ENCODE data around the gene CHST3. TPM values are rescaled to one million over a fixed set of nuclear protein-coding genes. Genes with fewer than 3 reads are reported as not detected.

Gene CHST3
- total RNA-seq, 1 donor from 2014 or later, result 21.7 TPM

- DNase-seq (ENCODE audit: extremely low spot score, unreplicated experiment), result no peak
- H3K9me3 Mint-ChIP-seq, result peaks cover 6% of the 10 kb centered on the region
- H3K36me3 Mint-ChIP-seq, result peaks cover 15% of the 10 kb centered on the region
- no peak overlapping the region for H3K27ac Mint-ChIP-seq
- H3K27me3 Mint-ChIP-seq, result no peaks in the 10 kb centered on the region
- H3K4me1 Mint-ChIP-seq (ENCODE audit: unreplicated experiment), result peaks cover 37% of the 10 kb centered on the region
- no peak for TF ChIP-seq CTCF (conservative IDR thresholded peaks at IDR 0.05)
- H3K4me3 Mint-ChIP-seq, result no peak overlapping the region
Observed at GRCh38 chr10:72013202-72013945, 49.2 kb downstream of the CHST3 start.

GRCh38 chr10:72014197-72014596 is 50.0 kb downstream of the CHST3 start:
- no peak for DNase-seq (ENCODE audit: extremely low spot score, unreplicated experiment)
- no peak for TF ChIP-seq CTCF (conservative IDR thresholded peaks at IDR 0.05)
- H3K4me3 Mint-ChIP-seq, result no peak overlapping the region
- peaks cover 14% of the 10 kb centered on the region for H3K36me3 Mint-ChIP-seq
- H3K4me1 Mint-ChIP-seq (ENCODE audit: unreplicated experiment), result peaks cover 32% of the 10 kb centered on the region
- H3K9me3 Mint-ChIP-seq, result peaks cover 5% of the 10 kb centered on the region
- no peak overlapping the region for H3K27ac Mint-ChIP-seq
- H3K27me3 Mint-ChIP-seq, result no peaks in the 10 kb centered on the region

GRCh38 chr10:72014785-72015480 is 50.7 kb downstream of the CHST3 start:
- H3K9me3 Mint-ChIP-seq, result peaks cover 5% of the 10 kb centered on the region
- H3K27me3 Mint-ChIP-seq, result no peaks in the 10 kb centered on the region
- no peak overlapping the region for H3K27ac Mint-ChIP-seq
- peaks cover 25% of the 10 kb centered on the region for H3K4me1 Mint-ChIP-seq (ENCODE audit: unreplicated experiment)
- no peak overlapping the region for H3K4me3 Mint-ChIP-seq
- TF ChIP-seq CTCF (conservative IDR thresholded peaks at IDR 0.05), result no peak
- no peak for DNase-seq (ENCODE audit: extremely low spot score, unreplicated experiment)
- H3K36me3 Mint-ChIP-seq, result peaks cover 9% of the 10 kb centered on the region

GRCh38 chr10:72015841-72016240 is 51.6 kb downstream of the CHST3 start:
- no peak overlapping the region for H3K27ac Mint-ChIP-seq
- H3K4me1 Mint-ChIP-seq (ENCODE audit: unreplicated experiment), result peaks cover 20% of the 10 kb centered on the region
- H3K9me3 Mint-ChIP-seq, result peaks cover 5% of the 10 kb centered on the region
- no peak for TF ChIP-seq CTCF (conservative IDR thresholded peaks at IDR 0.05)
- DNase-seq (ENCODE audit: extremely low spot score, unreplicated experiment), result no peak
- H3K36me3 Mint-ChIP-seq, result peaks cover 6% of the 10 kb centered on the region
- H3K4me3 Mint-ChIP-seq, result no peak overlapping the region
- no peaks in the 10 kb centered on the region for H3K27me3 Mint-ChIP-seq

GRCh38 chr10:72016608-72017300 is 52.6 kb downstream of the CHST3 start:
- Mint-ChIP-seq H3K27me3 (no peaks in the 10 kb centered on the region), H3K9me3 (peaks cover 5% of the 10 kb centered on the region), H3K4me1 (ENCODE audit: unreplicated experiment) (peaks cover 20% of the 10 kb centered on the region), H3K4me3 (no peak overlapping the region), H3K36me3 (peaks cover 6% of the 10 kb centered on the region), H3K27ac (no peak overlapping the region)
- TF ChIP-seq CTCF (conservative IDR thresholded peaks at IDR 0.05), result no peak
- no peak for DNase-seq (ENCODE audit: extremely low spot score, unreplicated experiment)

All from type B pancreatic cell (in vitro differentiated cells).